T47D (cell line): ENCODE measurements around the gene TBCB.
"Not testable (repeated sequence)": the region's sequence is repeated elsewhere in the genome, so short reads cannot be mapped to it uniquely, and the experiment has no call there.

Experiments
- DNase-seq, 2 experiments: peaks; one replicate each; pipeline versions ENCODE4 v3.0.0 to v3.0.0-alpha.2; 2011 to 2012; ENCODE audit warnings: low read depth in 1 of 2, low spot score in 1 of 2
- JUND ChIP-seq: IDR thresholded peaks from 2 replicates; pipeline ENCODE4 v1.6.1; 2012; ENCODE audit warnings: low read depth
- in situ Hi-C: cut with HindIII; loops from 2 replicates; pipeline ENCODE4 v1.10.0; 2016; ENCODE audit warnings: low sequenced_read_pairs, low pct_unique_long_range_greater_than_20kb

TBCB gene

GRCh38 chr19:36125557-36125956 lies 10.3 kb downstream of the TBCB start:
- in situ Hi-C loops: no loop called here
- DNase-seq: no peak
- no peak for TF ChIP-seq JUND

GRCh38 chr19:36128392-36128736 lies 13.1 kb downstream of the TBCB start:
- DNase-seq: peak in 1 of 2 experiments; percentile 13
- in situ Hi-C loops: no loop called here
- no peak for TF ChIP-seq JUND

DNA sequence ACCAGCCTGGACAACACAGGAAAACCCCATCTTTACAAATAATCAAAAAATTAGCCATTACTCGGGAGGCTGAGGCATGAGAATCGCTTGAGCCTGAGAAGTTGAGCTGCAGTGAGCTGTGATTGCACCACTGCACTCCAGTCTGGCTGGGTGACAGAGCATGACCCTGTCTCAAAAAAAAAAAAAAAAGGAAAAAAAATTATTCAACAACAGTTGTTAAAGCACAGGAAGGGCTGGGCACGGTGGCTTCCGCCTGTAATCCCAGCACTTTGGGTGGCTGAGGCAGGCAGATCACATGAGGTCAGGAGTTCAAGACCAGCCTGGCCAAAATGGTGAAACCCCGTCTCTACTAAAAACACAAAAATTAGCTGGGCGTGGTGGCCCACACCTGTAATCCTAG lies 16.0 kb downstream of the TBCB start:
- in situ Hi-C loops, DNase-seq: not testable (repeated sequence)

- in situ Hi-C loops, DNase-seq: not testable (repeated sequence)
Observed at GRCh38 chr19:36134867-36135266, 19.6 kb downstream of the TBCB start.

DNA sequence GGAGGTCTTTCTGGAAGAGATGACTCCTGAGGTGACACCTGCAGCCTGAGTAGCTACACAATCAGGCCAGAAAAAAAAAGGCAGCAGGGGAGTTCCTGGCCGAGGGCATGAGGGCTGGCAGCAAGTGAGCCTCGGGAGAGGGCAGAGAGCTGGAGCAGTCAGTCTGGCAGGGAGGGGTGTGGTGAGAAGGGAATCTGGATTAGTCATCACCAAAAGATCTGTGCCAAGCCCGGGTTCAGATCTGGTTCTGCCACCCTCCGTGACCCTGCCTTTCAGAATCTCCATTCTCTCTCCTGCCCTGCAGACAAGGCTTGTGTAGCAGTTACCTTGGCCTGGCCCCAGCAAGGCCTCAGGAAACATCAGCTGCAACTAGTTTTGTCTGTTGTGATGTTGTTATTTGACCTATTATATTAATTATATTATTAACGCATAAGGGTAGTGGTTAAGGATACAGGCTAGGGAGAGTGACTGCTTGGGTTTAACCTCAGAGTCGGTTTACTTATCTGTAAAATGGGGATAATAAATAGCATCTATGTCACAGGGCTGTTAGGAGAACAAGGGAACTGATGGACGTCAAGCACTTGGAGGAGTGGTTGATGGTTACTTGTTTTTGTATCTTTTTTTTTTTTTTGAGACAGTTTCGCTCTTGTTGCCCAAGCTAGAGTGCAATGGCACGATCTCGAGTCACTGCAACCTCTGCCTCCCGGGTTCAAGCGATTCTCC lies 21.9 kb downstream of the TBCB start:
- 0 out of 2 replicates have a peak, but pooled peaks have one; percentile 27 for TF ChIP-seq JUND
- peak in 1 of 2 experiments; percentile 58 for DNase-seq
- in situ Hi-C loops: no loop called here

- no peak for TF ChIP-seq JUND
- in situ Hi-C loops: no loop called here
- no peak for DNase-seq
Observed at GRCh38 chr19:36139120-36139472, 23.8 kb downstream of the TBCB start.

- TF ChIP-seq JUND: no peak
- in situ Hi-C loops: no loop called here
- DNase-seq: peak; percentile 87 to 95
Observed at GRCh38 chr19:36139473-36140303, 24.4 kb downstream of the TBCB start, which contains the start of gene CAPNS1. CAPNS1 (plus strand) TSS chr19:36140066; CDS start chr19:36141012, 946 bp downstream.

DNA sequence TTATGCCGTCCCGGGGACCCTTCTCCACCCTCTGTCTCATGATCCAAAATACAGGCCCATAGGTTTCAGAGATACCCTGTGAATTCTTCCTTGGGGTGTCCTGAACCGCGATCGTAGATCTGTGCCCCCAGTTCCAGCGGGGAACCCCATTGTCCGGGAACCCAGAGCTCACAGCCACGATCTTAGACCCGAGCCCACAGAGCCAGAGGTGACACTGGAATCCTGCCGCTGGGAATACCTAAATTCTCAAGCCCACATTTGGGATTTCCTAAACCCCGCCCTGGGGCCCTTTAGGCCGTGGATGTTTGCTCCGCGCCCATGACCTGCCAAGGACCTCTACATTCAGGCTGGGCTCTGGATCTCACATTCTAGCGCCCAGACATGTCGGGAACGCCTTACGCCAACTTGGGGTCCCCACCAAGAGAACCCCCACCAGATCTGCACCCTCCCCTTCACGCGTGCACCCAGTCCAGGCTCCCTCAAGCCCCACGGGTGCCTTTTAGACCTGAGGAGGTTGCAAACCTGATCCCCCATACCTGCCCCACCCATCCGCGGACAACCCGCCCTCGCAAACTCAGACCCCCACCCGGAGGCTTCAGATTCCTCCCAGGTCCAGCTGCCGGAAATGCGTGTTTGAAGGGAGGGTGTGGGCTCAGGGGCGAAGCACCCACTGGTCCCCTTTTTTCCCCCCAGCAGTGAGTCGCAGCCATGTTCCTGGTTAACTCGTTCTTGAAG lies 25.2 kb downstream of the TBCB start:
- peak; percentile 31 to 71 for DNase-seq
- in situ Hi-C loops: no loop called here

GRCh38 chr19:36141039-36141927 lies 26.0 kb downstream of the TBCB start:
- peak; percentile 86 to 91 for DNase-seq
- no peak for TF ChIP-seq JUND
- in situ Hi-C loops: no loop called here

More for the DNA sequence above, 25.2 kb downstream of the TBCB start:
- no peak for TF ChIP-seq JUND

- in situ Hi-C loops: no loop called here
- no peak for DNase-seq
- TF ChIP-seq JUND: no peak
Observed at GRCh38 chr19:36142046-36142445, 26.8 kb downstream of the TBCB start.

DNA sequence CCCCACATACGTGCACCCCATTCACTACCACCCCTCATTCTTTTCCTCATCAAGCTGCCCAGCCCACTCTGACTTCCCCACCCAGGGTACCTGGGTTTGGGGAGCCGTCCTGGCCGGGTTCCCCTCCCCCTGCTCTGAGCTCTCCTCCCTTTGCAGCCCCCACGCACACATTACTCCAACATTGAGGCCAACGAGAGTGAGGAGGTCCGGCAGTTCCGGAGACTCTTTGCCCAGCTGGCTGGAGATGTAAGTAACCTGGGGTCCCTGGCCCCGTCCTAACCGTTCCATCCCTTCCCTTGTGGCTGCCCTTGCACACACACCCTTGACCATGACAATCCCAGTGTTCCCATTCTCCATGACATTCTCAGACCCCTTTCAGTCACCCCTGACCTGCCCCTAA lies 27.2 kb downstream of the TBCB start:
- in situ Hi-C loops: no loop called here
- no peak for TF ChIP-seq JUND

DNA sequence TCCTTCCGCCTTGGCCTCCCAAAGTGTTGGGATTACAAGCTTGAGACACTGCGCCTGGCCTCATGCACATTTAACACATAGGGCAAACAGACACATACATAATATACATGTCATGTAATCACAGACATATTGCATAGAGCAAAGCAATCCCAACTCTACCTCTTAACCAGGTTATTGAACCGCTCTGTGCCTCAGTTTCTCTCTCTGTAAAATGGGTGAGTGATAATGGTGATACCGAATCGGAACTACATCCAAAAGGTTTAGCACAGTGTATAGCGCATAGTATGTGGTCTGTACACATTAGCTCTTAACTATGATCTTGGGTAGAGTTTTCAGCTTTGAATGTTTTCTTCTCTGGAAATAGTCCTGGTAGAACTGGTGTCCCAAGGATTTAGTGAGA lies 29.4 kb downstream of the TBCB start:
- no peak for TF ChIP-seq JUND
- DNase-seq: no peak
- in situ Hi-C loops: no loop called here

More for the DNA sequence above, 27.2 kb downstream of the TBCB start:
- no peak for DNase-seq
